ENCODE measurements around the gene NCAN. TPM values are rescaled to one million over a fixed set of nuclear protein-coding genes. Genes with fewer than 3 reads are reported as not detected.

NCAN gene
- total RNA-seq, 4 donors from 2014 or later: 0.19 to 0.31 TPM; not detected in 2

- H3K27me3 ChIP-seq: peaks cover 97% of the 10 kb centered on the region
Measured at GRCh38 chr19:19256072-19256969, 44.6 kb downstream of the NCAN start.

DNA sequence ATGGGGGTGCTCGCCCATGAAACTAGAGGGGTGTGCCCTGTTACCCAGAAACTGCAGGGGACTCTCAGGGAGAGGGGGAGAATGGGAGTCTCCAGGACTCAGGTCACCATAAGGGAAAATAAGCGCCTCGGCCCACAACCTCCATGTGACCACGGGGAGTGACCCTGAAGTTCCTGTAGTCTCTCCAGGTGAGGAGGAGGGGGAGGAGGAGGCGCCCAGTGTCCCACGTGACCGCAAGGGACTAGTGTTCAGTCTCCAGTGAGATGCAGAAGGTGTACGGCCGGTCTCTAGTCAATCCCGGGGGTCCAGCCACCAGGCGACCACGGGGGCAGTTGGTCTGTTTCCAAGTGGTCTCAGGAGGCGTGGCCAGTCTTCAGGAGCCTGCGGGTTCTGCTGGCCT, 45.4 kb downstream of the NCAN start:
- Histone ChIP-seq H3K36me3 (no peaks in the 10 kb centered on the region), H3K27me3 (peaks cover 97% of the 10 kb centered on the region), H3K4me1 (peaks cover 0 to 14% (median 5%) of the 10 kb centered on the region in 3 donors), H3K27ac (no peak overlapping the region), H3K4me3 (no peak overlapping the region), H3K9me3 (peaks cover 0 to 4% (median 0%) of the 10 kb centered on the region in 3 donors)
- no peak for ATAC-seq
- WGBS, 2 donors (ENCODE audit: low coverage in 1 of 2): 56 to 74% methylated on average over 8 to 9 of the region's 14 CpGs
- TF ChIP-seq EP300 (IDR thresholded peaks at IDR 0.05): no peak
- TF ChIP-seq POLR2A (IDR thresholded peaks at IDR 0.05): no peak
- no peak for TF ChIP-seq POLR2AphosphoS5 (IDR thresholded peaks at IDR 0.05)
- TF ChIP-seq, protein P1, sequence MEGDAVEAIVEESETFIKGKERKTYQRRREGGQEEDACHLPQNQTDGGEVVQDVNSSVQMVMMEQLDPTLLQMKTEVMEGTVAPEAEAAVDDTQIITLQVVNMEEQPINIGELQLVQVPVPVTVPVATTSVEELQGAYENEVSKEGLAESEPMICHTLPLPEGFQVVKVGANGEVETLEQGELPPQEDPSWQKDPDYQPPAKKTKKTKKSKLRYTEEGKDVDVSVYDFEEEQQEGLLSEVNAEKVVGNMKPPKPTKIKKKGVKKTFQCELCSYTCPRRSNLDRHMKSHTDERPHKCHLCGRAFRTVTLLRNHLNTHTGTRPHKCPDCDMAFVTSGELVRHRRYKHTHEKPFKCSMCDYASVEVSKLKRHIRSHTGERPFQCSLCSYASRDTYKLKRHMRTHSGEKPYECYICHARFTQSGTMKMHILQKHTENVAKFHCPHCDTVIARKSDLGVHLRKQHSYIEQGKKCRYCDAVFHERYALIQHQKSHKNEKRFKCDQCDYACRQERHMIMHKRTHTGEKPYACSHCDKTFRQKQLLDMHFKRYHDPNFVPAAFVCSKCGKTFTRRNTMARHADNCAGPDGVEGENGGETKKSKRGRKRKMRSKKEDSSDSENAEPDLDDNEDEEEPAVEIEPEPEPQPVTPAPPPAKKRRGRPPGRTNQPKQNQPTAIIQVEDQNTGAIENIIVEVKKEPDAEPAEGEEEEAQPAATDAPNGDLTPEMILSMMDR (IDR thresholded peaks at IDR 0.05): no peak

More at GRCh38 chr19:19256072-19256969, 44.6 kb downstream of the NCAN start:
- Histone ChIP-seq H3K9me3 (peaks cover 0 to 4% (median 0%) of the 10 kb centered on the region in 3 donors), H3K27ac (no peak overlapping the region), H3K36me3 (no peaks in the 10 kb centered on the region), H3K4me1 (peaks cover 0 to 7% (median under 1%) of the 10 kb centered on the region in 3 donors), H3K4me3 (no peak overlapping the region)
- WGBS, 2 donors (ENCODE audit: low coverage in 1 of 2): 45% methylated on average over 5 of the region's 17 CpGs; no CpG with 5 or more reads in 1 of the 2 donors
- ATAC-seq: no peak
- TF ChIP-seq POLR2A (IDR thresholded peaks at IDR 0.05) (no peak), EP300 (IDR thresholded peaks at IDR 0.05) (no peak), POLR2AphosphoS5 (IDR thresholded peaks at IDR 0.05) (no peak)
- TF ChIP-seq, protein P1 (IDR thresholded peaks at IDR 0.05): no peak

DNA sequence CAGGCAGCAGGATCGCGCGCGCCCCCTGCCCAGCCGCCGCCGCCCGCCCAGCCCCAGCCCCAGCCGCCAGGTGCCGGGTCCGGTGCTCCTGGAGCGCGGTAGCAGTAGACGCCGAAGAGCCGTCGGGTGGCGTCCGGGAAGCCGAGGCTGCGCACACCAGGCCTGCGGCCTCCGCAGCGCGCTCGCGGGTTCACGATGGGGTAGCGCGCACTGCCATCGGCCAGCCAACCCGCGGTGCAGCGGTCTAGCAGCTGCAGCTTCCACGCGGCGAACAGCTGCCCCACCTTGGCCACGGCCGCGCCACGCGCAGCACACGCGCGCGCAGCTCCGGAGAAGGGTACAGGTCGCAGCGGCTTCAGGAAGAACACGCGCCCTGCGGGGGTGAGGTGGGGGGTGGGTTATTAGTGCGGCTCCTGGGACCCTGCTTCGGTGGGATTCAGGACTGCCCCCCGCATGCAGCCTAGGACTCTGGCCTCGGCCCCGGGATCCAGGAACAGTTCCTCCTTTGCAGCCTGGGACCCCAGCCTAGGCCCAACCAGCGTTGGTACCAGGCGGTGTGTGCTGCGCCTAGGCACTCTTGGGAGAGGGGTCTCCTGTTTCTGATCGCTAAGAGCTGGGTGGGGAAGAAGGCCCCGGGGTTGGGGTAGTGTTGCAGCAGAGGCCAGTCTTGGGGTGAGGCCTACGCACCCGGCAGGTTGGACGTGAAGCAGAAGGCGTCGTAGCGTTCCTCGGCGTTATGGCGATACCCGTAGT, 46.3 kb downstream of the NCAN start:
- Histone ChIP-seq H3K27ac (no peak overlapping the region), H3K36me3 (no peaks in the 10 kb centered on the region), H3K4me1 (peaks cover 0 to 14% (median 5%) of the 10 kb centered on the region in 3 donors), H3K4me3 (no peak overlapping the region), H3K27me3 (peaks cover 98% of the 10 kb centered on the region), H3K9me3 (peaks cover 0 to 4% (median 0%) of the 10 kb centered on the region in 3 donors)
- TF ChIP-seq POLR2AphosphoS5 (IDR thresholded peaks at IDR 0.05) (no peak), POLR2A (IDR thresholded peaks at IDR 0.05) (no peak), EP300 (IDR thresholded peaks at IDR 0.05) (no peak)
- TF ChIP-seq, protein P1 (IDR thresholded peaks at IDR 0.05): no peak
- 93% methylated on average over 3 of the region's 72 CpGs; no CpG with 5 or more reads in 1 of the 2 donors for WGBS, 2 donors (ENCODE audit: low coverage in 1 of 2)
- no peak for ATAC-seq

GRCh38 chr19:19258589-19259338, 47.0 kb downstream of the NCAN start:
- 93 to 100% methylated on average over 2 to 36 of the region's 41 CpGs for WGBS, 2 donors (ENCODE audit: low coverage in 1 of 2)
- no peak for ATAC-seq

More at GRCh38 chr19:19258589-19259338, 47.0 kb downstream of the NCAN start:
- TF ChIP-seq, protein P1 (IDR thresholded peaks at IDR 0.05): no peak
- TF ChIP-seq POLR2AphosphoS5 (IDR thresholded peaks at IDR 0.05) (no peak), EP300 (IDR thresholded peaks at IDR 0.05) (no peak), POLR2A (IDR thresholded peaks at IDR 0.05) (no peak)
- peaks cover 0 to 14% (median 5%) of the 10 kb centered on the region in 3 donors for H3K4me1 ChIP-seq
- H3K4me3 ChIP-seq: no peak overlapping the region
- H3K9me3 ChIP-seq: peaks cover 0 to 4% (median 0%) of the 10 kb centered on the region in 3 donors
- H3K36me3 ChIP-seq: no peaks in the 10 kb centered on the region
- H3K27me3 ChIP-seq: peaks cover 97% of the 10 kb centered on the region
- no peak overlapping the region for H3K27ac ChIP-seq
